Omental fat pad (tissue), 4 donors: Measurements from ENCODE around the gene SEC24A. TPM values are rescaled to one million over a fixed set of nuclear protein-coding genes. Genes with fewer than 3 reads are reported as not detected.

ENCODE experiments used
- ATAC-seq: fragments of 150-250 bp; one replicate; pipeline ENCODE4 v1.9.1; 2016; ENCODE audit warnings: mild to moderate bottlenecking, moderate library complexity; ENCODE audit not compliant: low FRiP score
- DNase-seq: peaks from one replicate; pipeline ENCODE4 v3.0.0-alpha.2; 2019; ENCODE audit warnings: low spot score
- total RNA-seq, 4 donors: library from RNA; depleted of rRNA; stranded (reverse); fragments of >200 nt; gene quantifications; one replicate each; pipeline ENCODE4 v1.1.0, GENCODE V29; 2016
- TF ChIP-seq, protein P1 (sequence below), 3 donors: fragments of 450-650 bp; IDR thresholded peaks; one replicate each; pipeline ENCODE4 v1.5.1; 2016 to 2017; ENCODE audit warnings: antibody characterized with exemption in 3 of 3, mild to moderate bottlenecking in 3 of 3, moderate library complexity in 2 of 3

SEC24A gene
- total RNA-seq, 4 donors from 2014 or later, result 20.6 to 33.4 (median 27.9) TPM

- DNase-seq (no peak), ATAC-seq (no peak)
- TF ChIP-seq, protein P1, sequence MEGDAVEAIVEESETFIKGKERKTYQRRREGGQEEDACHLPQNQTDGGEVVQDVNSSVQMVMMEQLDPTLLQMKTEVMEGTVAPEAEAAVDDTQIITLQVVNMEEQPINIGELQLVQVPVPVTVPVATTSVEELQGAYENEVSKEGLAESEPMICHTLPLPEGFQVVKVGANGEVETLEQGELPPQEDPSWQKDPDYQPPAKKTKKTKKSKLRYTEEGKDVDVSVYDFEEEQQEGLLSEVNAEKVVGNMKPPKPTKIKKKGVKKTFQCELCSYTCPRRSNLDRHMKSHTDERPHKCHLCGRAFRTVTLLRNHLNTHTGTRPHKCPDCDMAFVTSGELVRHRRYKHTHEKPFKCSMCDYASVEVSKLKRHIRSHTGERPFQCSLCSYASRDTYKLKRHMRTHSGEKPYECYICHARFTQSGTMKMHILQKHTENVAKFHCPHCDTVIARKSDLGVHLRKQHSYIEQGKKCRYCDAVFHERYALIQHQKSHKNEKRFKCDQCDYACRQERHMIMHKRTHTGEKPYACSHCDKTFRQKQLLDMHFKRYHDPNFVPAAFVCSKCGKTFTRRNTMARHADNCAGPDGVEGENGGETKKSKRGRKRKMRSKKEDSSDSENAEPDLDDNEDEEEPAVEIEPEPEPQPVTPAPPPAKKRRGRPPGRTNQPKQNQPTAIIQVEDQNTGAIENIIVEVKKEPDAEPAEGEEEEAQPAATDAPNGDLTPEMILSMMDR (IDR thresholded peaks at IDR 0.05), result no peak
These were observed 76.3 kb downstream of the SEC24A start for GRCh38 chr5:134724872-134725271.

GRCh38 chr5:134732819-134733218, 84.2 kb downstream of the SEC24A start:
- DNase-seq (no peak), ATAC-seq (no peak)
- TF ChIP-seq, protein P1 (IDR thresholded peaks at IDR 0.05), result no peak

- TF ChIP-seq, protein P1 (IDR thresholded peaks at IDR 0.05), result no peak
- DNase-seq, result no peak
These were observed 86.7 kb downstream of the SEC24A start for GRCh38 chr5:134735243-134735642.

DNA sequence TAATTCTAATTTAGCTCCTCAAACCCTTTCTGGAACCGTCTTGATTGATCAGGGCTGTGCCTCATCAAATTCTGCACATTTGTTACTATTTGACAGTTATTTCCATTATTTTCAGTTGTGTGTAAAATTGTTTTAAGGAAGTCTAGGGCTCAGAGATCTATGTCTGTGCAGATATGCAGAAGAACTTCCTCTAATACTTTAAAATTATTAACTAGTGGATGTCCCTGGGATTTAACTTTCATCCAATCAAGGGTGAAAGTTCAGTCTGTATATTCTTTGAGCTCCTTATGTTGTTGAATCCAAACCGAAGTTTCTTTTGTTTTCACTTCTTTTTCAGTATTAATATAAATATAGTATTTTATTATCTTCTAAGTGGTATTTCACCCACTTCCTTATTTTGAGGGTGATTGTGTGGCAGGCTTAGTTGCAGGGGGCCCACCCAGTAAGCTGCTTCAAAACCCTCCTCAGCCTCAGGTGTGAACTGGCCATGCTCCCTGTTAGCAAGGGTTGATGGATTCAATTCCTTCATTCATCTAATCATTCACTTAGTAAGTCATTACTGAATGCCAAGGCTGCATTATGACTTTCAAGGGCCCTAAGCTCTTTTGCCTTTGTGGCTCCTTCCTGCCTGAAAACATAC, 87.7 kb downstream of the SEC24A start:
- ATAC-seq (no peak), DNase-seq (no peak)
- TF ChIP-seq, protein P1 (IDR thresholded peaks at IDR 0.05), result no peak

More at GRCh38 chr5:134735243-134735642, 86.7 kb downstream of the SEC24A start:
- no peak for ATAC-seq

GRCh38 chr5:134738133-134738962, 89.8 kb downstream of the SEC24A start, which contains the start of gene CAMLG:
TSS of gene CAMLG (plus strand) at chr5:134738548. CDS start at chr5:134738621, 73 bp downstream.
- peak; percentile 93 for DNase-seq
- ATAC-seq, result peak; percentile 99
- TF ChIP-seq, protein P1 (IDR thresholded peaks at IDR 0.05), result no peak

DNA sequence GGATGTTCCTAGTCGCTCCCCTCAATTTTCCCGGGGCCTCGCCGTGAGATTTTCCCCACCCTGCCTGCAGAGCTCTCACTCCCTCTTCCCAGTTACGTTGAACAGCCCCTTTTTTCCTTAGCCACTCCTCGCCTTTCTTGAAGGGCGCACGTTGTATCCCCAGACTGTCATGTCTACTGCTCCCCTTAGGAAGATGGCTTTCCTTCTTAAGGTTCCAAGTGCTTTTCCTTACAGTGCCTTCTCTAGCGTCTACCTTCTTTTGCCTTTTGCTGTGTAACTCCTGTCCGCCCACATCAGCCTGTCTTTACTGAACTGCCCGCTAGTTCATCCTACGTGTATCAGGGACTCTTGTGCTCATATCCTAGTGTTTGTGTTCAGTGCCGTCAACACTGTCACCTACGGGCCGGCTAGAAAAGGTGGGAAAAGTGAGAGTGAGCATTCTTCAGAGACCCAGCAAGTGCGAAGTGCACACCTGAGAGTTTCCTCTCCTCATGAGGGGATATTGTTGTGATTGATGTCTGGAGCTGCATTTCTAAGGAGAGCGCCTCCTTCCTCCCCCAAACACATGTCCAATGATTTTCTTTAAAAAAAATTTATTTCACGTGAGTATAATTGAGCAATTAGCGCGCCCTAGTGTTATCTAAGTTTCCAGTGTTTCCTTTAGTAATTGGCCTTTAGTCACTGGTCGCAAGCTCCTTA, 90.5 kb downstream of the SEC24A start:
- DNase-seq, result no peak
- TF ChIP-seq, protein P1 (IDR thresholded peaks at IDR 0.05), result no peak
- peak; percentile 3 for ATAC-seq
